ENCODE measurements around the gene PLA2G4F.

PLA2G4F gene, protein sequence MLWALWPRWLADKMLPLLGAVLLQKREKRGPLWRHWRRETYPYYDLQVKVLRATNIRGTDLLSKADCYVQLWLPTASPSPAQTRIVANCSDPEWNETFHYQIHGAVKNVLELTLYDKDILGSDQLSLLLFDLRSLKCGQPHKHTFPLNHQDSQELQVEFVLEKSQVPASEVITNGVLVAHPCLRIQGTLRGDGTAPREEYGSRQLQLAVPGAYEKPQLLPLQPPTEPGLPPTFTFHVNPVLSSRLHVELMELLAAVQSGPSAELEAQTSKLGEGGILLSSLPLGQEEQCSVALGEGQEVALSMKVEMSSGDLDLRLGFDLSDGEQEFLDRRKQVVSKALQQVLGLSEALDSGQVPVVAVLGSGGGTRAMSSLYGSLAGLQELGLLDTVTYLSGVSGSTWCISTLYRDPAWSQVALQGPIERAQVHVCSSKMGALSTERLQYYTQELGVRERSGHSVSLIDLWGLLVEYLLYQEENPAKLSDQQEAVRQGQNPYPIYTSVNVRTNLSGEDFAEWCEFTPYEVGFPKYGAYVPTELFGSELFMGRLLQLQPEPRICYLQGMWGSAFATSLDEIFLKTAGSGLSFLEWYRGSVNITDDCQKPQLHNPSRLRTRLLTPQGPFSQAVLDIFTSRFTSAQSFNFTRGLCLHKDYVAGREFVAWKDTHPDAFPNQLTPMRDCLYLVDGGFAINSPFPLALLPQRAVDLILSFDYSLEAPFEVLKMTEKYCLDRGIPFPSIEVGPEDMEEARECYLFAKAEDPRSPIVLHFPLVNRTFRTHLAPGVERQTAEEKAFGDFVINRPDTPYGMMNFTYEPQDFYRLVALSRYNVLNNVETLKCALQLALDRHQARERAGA

DNA sequence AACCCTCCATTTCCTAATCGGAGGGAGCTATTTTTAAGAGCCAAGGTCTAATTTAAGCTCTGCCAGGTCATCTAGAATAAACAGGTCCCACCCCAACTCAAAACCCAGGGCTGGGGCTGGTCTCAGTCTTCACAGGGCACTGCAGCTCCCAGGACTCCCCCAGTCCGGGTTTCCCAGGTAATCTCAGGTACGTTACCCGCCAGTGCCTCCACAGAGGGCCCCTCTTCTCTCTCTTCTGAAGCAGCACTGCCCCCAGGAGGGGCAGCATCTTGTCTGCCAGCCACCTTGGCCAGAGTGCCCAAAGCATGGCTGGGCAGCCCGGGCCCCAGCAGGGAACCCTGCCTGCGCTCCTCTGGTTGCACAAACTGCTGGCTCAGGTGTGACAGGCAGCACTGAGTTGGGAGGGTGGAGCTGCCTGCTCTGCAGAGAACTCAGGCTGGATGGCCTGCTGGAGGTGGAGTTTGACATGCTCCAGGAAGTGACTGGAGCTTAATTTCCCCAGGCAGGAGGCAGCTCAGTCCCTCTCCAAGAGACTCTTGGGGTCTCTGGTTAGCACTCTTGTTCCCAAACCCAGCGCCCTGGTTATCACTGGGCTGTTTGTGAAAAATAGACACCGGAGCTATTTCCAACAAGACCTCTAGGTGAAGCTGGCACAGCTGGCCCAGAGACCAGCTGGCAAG, at the start of gene PLA2G4F:
TSS of gene PLA2G4F (minus strand) at position 394 of the 680 bp plus-strand sequence. CDS start at position 307, 87 bp downstream.
- DNase-seq (ENCODE audit: low spot score), result no peak

DNA sequence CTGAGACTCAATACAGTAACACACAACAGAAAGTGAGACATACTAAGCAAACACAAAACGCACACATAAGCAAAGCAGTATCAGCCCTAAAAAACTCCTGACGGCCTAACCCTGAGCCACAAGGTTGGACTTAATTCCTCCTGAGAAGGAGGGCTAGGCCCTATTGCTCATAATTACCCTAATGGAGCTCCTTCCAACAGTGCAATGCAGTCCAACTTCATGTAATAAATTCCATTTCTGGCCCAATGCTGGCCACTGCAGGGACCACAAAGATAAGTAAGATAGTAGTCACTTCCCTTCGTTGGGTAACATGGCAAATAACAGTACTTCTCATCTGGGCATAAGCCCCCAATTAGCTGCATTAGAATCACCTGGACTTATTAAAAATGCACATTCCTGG, 47.5 kb upstream of the PLA2G4F start:
- DNase-seq (ENCODE audit: low spot score), result no peak

DNA sequence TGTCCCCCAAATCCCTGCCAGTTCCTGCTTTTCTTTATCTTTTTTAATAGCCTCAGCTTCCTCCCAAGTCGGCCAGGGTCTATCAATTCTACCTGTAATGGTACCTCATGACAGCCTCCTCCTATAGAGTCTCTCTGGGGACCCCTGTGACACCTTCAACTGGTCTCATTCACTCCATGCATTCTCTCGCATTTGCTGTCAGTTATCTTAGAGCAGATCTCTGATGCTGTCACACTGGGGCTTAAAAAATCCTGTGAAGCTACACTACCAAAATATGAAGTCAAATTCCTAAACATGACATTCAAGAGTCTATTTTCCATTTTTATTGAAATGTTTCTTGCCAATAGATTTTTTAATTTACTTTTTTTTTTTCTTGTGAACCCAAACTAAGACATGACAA, 46.2 kb upstream of the PLA2G4F start:
- no peak for DNase-seq (ENCODE audit: low spot score)

DNA sequence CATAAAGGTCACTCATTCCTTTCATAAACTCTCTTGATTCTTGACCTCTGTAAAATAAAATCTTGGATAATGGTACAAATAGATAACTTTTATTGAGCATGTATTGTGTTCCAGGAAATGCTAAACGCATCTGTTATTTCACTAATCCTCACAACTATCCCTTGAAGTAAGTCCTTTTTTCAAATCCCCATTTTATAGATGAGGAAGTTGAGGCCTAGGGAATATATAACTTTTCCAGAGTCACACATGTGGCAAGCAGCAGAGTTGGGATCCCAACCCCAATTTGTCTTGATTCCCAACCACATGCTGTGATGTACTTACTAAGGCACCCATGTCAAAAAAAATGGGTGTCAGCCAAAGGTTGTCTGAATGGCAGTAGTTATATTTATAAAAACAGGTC, 45.4 kb upstream of the PLA2G4F start:
- no peak for DNase-seq (ENCODE audit: low spot score)

DNA sequence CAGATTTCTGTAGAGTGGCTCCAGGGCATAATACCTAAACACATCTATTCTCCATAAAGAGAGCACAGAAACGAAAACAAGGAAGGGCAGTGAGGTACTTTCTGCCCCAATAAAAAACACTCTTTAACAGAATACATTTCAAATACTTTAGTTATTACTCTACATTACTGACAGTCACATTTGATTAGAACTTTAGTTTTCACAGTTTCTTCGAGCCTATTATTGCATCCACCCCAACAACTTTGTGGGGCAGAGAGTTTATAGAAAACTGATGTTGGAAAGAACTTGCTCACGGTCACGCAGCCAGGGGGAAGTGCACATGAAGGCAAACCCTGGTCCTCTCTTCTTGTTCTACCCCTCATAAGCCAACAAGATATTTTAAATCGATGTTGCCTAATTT, 42.7 kb upstream of the PLA2G4F start:
- no peak for DNase-seq (ENCODE audit: low spot score)

DNA sequence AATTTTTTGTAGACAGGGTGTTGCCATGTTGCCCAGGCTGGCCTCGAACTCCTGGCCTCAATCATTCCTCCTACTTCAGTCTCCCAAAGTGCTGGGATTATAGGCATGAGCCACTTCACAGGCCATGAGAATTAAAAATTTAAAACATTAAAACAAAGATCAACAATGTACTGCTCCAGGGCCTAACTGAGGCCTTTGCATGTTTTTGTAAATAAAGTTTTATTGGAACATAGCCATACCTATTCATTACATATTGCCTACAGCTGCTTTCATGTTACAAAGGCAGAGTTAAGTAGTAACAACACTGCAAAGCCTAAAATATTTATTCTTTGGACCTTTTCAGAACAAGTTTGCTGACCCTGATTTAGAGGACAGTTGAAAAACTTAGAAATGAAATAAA, 42.1 kb upstream of the PLA2G4F start:
- DNase-seq (ENCODE audit: low spot score), result no peak

DNA sequence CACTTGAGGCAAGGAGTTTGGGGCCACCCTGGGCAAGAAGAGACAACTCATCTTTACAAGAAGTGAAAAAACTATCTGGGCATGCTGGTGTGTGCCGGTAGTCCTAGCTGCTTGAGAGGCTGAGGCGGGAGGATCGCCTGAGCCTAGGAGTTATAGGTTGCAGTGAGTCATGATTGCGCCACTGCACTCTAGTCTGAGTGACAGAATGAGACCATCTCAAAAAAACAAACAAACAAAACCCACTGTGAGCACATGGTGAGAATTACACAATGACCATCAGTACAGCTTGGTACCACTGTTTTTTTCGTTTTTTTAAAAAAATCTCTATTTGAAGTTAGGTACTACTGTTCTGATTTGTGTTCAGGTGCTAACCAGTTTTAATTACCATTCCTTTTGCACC, 38.1 kb upstream of the PLA2G4F start:
- DNase-seq (ENCODE audit: low spot score), result no peak

DNA sequence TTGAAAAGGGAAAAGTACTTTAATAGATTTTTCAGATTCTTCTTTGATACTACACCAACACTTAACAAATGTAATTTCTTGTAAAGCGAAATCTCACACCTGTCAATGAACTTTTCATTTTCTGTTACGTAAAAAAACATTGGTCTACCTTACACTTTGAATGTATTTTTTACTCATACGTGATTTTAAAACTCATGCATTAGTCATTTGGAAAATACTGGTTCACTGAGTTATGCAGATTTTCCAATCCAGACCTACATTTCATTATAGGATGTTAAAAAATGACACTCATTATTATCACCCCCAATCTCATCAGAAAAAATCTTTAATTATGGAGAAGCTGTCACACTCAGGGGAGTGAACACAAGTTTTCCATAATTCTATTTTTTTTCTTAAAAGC, 36.9 kb upstream of the PLA2G4F start:
- DNase-seq (ENCODE audit: low spot score), result no peak

DNA sequence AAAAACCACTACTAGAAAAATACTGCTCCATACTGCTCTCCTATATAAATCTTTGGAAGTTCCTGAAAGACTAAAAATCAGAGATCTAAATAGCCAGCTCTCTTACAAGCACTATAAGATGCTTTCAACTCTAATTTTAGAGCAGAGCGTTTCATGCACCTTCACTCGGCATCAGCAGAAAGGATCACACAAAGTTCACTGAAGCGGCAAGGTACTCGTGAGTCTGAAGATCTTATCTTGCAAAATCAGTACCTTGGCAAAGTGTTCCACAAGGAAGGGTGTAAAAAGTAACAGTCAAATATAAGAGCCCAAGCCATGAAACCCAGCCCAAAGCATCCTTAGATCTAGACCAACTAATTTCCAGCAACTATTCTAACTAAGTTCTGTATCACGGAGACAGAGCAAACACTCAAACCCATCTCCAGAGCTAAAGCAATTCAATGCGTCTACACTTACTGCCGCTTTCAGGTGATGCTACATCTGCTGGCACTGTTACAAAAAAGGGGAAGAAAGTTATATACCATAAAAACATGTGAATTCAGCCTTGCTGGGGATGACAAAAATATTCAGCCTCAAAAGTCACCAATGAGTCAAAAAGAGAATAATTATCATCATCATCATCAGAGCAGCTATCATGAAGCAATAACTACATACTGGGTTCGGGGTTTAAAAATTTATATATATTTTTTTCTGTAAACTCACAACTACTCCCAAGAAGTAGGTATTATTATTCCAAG, 35.3 kb upstream of the PLA2G4F start:
- DNase-seq (ENCODE audit: low spot score), result no peak

DNA sequence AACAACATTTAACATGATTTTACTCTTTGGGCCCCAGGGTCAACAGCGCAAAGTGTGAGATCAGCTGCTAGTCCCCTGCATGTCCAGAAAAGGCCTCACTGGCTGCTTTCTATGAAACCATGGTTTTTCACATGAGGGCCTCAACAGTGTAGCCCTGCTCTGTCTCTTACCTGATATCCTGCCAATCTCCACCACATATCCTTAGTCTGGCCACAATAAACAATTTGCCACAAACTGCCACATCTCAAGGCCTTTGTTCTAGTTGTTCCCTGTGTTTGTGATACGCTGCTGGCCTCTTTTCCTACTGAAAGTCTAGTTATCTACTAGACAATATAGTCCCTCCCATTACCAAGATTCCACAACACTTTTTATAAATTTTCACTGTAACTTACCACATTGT, 33.9 kb upstream of the PLA2G4F start:
- DNase-seq (ENCODE audit: low spot score), result no peak

DNA sequence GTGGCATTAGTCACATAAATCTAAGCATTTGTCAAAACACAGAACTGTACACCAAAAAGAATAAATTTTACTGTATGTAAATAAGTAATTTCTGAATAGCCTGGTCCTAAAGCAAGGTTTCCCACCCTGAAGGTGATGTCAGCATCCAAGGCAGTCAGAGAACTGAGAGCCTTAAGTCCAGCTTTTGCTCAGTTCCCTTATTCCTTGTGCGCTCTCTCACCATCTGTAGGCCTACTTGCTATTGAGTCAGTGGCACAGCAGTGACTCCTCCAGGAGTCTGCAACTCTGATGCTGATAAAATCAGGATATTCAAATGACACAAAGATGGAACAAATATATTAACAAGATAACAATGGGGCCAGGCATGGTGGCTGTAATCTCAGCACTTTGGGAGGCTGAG, 29.4 kb upstream of the PLA2G4F start:
- no peak for DNase-seq (ENCODE audit: low spot score)

DNA sequence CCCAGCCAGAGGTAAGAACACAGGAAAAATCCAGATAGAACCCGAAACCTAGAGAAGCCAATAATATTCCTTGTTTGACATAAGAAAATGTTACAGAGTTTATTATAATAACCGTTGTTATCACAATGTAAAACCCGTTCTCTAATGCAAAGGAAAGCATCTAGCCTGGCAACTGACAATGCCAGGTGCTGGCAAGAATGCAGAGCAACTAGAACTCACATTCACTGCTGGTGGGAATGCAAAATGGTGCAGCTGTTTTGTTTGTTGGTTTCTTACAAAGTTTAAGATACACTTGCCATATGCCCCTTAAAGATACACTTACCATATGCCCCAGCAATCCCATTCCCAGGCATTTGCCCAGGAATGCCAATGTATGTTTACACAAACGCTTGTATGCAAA, 28.3 kb upstream of the PLA2G4F start:
- DNase-seq (ENCODE audit: low spot score), result no peak

DNA sequence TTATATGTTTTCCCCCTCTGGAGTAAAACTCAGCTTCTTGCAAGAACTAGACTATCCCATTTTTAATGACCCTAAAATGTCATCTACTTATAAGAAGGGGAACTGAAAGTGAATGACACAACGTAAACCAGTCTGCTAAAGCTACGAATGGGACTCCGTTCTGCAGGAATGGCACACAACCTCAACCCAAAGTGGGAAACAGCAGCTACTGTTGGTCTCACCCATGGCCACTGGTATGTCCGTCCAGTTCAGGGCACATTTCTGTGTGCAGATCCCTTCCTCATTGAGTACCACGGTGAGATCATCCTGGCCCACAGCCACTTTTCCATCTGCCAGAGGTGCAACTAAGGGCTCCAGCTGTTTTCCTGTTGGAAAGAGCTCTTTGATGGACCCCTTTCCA, 27.9 kb upstream of the PLA2G4F start:
- no peak for DNase-seq (ENCODE audit: low spot score)

DNA sequence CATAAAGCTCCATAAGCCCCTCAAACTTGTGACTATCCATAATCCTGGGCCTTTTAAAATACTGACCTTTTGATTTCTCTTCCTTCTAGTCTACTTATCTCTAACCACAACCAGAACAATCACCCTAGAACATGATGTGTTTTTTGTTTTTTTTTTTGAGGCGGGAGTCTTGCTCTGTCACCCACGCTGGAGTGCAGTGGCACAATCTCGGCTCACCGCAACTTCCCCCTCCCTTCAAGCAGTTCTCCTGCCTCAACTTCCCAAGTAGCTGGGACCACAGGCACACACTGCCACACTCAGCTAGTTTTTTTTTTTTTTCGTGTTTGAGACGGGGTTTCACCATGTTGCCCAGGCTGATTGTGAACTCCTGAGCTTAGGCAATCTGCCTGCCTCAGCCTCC, 26.5 kb upstream of the PLA2G4F start:
- no peak for DNase-seq (ENCODE audit: low spot score)

DNA sequence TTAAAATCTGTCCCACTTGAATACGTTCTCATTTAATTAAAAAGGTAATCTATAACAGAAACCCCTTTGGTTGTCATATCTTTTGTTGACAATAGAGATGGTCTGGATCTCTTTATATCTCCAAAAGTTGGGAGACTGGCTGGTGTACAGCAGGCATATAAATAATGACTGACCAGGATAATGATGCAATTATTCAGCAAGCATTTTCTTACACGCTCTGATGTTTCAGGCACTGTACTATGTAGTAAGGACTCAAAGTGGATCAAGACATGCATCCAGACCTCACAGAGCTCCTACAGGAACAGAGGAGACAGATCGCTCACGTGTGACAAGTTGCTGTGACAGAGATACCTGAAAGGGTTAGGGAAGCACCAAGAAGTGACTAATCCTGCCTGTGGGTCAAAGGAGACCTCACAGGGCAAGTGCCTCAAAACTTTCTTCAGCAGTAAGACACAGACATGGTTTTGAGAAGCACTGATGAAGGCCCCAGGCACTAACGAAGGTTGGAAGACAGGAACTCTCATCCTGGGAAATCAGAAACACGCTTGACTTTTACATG, 26.0 kb upstream of the PLA2G4F start:
- no peak for DNase-seq (ENCODE audit: low spot score)

DNA sequence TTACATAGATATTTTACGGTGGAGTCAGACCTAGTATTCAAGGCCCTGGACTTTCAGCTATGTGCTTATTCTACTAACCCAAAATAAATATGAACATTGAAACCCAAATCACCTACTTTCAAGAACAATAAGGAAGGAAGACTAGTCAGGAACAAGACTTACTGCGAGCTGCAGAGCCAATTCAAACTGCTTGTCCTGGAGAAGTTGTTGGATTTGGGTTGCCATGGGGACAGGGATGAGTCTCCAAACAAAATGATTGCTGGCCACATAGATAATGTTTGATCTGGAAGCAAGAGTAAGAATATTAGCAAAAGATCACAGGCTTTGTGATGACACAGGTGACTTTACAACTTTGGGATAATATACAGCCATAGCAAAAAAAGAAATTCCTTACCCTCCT, 21.6 kb upstream of the PLA2G4F start:
- no peak for DNase-seq (ENCODE audit: low spot score)

DNA sequence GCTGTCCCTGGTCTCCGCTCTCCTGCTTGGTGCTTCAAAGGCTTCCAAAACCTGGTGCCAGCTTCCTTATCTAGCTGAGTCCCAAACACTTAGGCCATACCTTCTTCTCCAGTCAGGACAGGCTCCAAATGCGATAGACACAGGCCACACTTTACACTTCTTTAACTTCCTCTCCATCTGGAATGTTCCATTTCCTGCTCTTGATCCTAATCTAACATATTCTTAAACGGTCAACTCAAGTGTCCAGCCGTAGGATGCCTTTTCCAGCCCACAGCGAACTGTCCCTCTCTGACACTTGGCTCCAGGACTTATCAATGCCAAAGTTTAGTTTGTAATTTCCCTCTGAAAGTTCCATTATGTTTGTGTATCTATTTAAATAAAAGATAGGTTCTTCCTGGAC, 19.2 kb upstream of the PLA2G4F start:
- no peak for DNase-seq (ENCODE audit: low spot score)

DNA sequence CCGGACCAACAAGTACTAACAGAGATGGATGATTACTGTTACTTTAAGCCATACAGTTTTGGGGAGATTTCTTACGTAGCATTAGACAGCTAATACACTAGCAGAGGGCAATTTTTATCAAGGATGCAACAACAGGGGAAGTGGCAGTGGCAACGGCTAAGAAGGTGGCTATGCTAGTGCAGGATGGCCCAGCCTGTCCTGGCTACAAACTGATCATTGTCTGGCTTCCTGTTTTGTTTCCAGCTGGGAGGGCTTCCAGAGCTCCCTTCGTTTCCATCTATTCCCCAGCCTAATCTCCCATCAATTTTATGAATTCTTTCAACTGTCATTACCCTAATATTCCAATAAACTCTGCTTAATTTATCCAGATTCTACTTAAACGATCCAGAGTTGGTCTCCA, 16.0 kb upstream of the PLA2G4F start:
- no peak for DNase-seq (ENCODE audit: low spot score)

DNA sequence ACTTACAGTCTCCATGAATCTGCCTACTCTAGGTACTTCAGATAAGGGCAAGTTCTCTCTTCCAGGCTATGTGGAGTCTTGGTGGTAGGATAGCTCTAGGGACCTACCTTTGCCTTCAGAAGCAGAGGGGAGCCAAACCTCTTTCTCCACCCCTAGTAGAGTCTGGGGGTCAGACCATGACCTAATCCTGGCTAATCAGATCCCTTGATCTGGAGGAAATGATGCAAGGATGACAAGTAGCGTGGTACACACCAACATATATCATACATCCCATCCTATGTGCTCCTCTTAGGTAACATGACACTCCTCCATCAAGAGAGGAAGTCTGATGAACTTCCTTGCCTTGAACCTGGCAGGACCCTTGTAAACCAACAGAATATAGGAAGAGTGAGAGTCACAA, 15.4 kb upstream of the PLA2G4F start:
- DNase-seq (ENCODE audit: low spot score), result no peak

DNA sequence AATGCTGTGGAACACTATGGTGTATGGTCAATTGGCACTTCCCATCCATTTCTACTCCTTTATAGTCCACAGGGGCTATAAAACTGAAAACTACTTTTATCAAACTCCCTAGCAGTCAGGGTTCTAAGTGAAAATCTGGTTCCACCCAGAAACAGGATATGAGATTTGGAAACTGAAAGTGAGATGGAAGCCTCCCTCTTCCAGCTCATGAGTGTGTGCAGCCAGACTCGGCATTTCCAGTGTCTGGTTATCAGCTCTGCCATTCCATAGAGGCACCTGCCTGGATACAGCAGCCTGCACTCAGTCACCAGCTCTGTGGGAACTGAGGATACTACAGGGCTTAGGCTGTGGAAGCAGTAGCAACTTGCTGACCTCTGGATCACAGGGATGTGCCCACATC, 14.7 kb upstream of the PLA2G4F start:
- DNase-seq (ENCODE audit: low spot score), result no peak

DNA sequence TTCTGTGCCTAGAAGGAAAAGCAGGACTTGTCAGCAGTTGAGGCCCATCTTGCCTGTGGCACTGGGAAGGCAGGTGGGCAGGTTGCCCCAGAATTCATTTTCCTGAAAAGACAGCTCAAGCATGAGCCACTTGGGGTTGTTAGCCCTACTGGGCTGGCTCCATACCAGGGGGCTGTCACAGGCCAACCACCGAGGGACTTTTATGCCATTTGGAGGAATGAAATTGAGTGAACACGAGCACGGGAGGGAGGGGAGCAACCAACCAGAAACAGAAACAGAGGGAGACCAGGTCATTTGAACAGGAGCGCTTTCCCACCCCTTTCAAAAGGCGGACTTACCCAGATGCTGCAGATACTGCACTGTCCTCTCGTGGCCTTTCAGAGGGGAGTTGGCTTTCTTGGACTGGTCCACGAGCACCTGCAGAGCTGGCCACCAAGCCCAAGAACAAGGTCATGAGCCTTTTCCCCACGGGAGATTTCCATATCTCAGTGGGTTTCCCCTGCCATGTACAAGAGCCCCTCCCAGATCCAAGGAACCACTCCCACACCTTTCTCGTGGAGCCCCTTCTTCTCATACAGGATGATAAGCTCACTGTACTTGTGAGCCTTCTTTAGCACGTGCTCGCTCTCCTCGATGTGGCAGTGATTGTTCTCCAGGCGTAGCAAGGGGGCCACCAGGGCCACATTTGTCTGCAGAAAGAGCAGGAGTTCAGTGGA, 9.9 kb upstream of the PLA2G4F start:
- no peak for DNase-seq (ENCODE audit: low spot score)

All from AG08396 (cell line).